GM19324 (cell line): ENCODE data around the gene C17orf67.

Experiments used
- ATAC-seq: cut with Tn5 transposase; IDR thresholded peaks from one replicate; pipeline ENCODE4 v1.9.1; 2021; ENCODE audit warnings: mild to moderate bottlenecking, moderate library complexity; ENCODE audit not compliant: unreplicated experiment, low FRiP score

Gene C17orf67, protein sequence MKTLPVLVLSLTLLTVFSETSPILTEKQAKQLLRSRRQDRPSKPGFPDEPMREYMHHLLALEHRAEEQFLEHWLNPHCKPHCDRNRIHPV

GRCh38 chr17:56833809-56834379 is at the start of gene C17orf67, which contains the start of gene DGKE:
Gene C17orf67, minus strand, starts transcription at chr17:56833920. Its CDS starts 18,110 bp downstream, at chr17:56815810.
Gene DGKE, plus strand, starts transcription at chr17:56834151. Its CDS starts 645 bp downstream, at chr17:56834796.
- peak; percentile 81 for ATAC-seq

GRCh38 chr17:56881685-56882295 is 48.1 kb upstream of the C17orf67 start:
- no peak for ATAC-seq

- no peak for ATAC-seq
Observed at GRCh38 chr17:56880571-56880970, 46.9 kb upstream of the C17orf67 start.

DNA sequence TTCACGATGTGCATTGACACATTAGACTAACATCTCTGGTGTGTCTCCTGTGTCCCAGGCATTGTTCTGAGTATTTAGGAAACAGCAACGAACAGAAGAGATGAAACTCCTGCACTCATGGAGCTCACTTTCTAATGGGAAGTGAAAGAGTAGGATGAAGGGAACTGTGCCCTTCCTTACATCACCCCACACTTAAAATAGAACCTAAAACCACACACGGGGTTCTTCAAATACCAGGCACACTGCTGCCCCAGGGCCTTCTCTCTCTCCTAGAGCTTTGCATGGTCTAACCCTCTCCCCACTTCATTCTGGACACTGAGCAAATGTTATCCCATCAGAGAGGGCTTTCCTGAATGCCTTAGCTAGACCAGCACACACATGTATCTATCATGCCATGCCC is 46.4 kb upstream of the C17orf67 start:
- ATAC-seq, result no peak

DNA sequence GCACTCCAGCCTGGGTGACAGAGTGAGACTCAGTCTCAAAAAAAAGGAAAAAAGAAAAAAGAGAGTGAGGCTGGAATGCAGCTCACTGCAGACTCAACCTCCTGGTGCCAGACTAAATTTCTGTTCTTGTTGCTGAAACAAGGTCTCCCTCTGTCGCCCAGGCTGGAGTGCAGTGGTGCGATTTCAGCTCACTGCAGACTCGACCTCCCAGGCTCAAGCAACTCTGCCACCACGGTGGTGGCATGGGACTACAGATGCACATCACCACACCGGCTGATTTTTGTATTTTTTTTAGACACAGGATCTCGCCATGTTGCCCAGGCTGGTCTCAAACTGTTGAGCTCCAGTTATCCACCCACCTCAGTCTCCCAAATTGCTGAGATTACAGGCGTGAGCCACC is 45.6 kb upstream of the C17orf67 start:
- ATAC-seq, result no peak

DNA sequence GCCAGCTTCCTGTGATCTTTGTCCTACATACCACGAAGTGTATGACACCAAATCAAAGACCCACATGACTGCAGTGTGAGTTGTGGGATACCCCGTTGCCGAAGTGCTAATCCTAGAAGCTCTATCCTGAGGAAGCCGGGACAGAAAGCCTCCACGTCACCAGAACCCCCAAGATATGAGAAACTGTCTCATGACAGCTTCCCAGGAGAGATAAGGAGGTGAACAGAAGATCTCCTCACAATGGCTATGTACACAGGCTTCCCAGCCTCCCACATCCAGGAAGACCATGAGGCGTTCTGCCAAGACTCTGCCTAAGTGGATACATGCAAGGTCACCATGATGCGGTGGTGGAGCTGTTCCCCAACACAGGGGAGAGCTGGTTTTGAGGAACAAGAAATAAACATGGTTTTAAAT is 43.1 kb upstream of the C17orf67 start:
- no peak for ATAC-seq

DNA sequence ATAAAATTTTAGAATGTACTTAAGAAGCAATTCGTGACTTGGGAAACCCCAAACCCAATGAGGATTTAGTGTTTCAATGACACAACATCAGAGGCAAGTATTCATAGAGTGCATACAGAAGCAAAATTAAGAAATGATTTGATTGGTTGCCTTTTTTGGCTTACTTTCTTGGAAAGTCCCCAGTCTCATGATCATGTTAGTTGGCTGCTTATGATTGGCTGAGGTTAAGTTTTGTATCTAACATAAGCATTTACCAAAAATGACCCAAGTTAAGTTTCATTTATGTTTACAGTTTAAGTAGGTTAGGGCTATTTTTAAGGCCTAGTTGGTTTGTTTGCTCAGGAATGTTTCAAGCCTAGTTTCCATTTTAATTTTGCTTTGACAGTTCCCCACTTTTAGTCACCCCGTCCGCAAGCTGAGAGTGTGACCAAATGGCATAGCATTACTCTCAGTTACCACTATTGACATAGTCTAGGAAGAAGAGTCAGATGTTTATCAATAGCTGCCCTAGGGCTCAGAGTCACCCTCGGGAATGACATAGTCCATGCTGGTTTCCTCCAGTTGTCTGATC is 36.4 kb upstream of the C17orf67 start:
- no peak for ATAC-seq

GRCh38 chr17:56868716-56869115 is 35.0 kb upstream of the C17orf67 start:
- no peak for ATAC-seq

DNA sequence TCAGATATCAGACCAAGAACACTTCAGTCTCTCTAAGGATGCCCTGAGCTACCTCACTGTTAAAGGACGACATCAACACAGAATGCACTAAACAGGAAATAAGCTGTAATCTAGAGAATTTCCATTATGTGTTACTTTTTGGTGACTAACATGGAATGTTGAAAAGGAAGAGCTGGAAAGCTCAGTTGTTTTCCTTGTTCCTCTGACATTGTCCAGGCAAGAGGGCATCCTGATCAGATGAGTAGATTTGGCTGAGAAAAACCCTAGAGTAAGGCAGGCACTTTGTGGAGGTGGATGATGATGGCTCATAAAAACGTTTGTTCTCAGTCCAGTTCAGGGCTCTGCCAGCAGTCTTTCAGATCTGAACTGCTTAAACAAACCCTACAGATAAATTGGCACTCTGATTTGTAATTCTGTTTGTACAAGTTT is 34.2 kb upstream of the C17orf67 start:
- no peak for ATAC-seq

DNA sequence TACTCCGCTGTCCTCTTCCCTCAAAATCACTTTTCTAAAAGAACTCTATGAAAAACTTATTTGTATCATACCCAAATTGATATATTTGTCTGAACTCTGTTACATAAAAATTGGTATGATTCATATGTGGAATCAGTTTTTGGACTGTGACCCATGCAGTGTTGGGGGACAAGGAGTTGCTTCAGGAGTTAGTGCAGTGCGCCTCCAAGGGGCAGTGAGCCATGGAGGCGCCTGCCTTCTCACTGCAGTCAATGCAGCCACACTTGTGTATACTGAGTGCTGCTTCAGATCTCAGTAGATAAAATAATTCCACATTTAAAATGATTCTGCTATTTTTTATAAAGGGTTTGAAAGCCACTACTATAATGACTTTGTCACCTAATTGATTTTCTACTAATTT is 32.8 kb upstream of the C17orf67 start:
- ATAC-seq, result no peak

GRCh38 chr17:56866076-56866475 is 32.4 kb upstream of the C17orf67 start:
- ATAC-seq, result no peak

DNA sequence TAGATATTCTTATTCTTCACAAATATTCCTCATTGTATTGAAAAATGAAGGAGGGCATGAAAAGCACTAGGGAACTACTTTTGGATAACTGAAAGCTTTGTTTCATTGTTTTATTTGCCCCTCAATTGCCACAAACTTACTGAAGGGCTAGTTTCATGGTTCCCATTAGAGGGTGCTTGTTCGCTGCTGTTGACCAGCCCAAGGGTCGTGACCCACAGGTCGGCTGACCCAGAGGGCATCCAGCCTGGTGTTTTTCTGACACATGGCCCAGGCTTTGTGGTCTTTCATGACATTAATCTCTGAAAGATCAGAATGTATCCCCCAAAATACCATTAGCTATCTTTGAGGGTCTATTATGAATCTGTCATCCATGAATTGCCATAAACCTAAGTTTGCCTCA is 30.3 kb upstream of the C17orf67 start:
- no peak for ATAC-seq

GRCh38 chr17:56861899-56862298 is 28.2 kb upstream of the C17orf67 start:
- ATAC-seq, result no peak

DNA sequence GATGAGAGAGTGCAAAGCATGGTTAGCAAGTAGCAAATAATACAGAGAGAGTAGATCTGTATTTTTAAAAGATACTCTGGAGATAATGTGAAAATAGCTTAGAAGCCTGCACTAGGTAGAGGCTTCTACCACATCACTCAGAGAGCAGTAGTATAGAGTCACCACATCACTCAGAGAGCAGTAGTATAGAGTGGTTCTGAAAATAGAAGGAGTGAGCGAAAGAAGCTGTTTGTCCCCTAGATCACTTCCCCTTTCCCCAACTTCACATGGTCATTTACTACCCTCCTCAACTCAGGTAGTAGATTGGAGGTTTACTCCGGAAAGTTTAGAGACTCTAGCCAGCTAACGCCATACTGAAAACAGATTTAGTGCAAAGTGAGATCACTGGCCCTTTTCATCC is 17.3 kb upstream of the C17orf67 start:
- no peak for ATAC-seq

GRCh38 chr17:56850591-56850990 is 16.9 kb upstream of the C17orf67 start:
- ATAC-seq, result no peak

- no peak for ATAC-seq
Observed at GRCh38 chr17:56849131-56849530, 15.4 kb upstream of the C17orf67 start.

- no peak for ATAC-seq
Observed at GRCh38 chr17:56847106-56847505, 13.4 kb upstream of the C17orf67 start.

GRCh38 chr17:56845934-56846333 is 12.2 kb upstream of the C17orf67 start:
- ATAC-seq, result no peak

DNA sequence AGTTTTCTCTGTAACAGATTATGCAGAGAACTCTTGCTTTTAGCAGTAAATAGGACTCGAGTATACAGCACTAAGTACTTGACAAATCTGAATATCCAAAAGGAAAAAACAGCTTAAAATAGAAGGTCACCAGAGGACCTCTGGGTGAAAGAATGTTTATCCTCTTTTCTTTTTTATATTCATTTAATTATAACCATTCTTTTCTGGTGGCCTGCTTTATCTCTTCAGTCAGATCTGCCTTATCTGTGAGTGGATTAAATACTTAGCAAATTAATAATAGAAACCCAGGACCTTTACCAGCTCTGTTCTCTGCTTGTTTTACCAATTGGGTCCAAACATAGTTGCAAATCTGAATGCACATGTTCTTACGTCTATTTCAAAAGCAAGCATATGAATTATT is 8.9 kb upstream of the C17orf67 start:
- no peak for ATAC-seq

- ATAC-seq, result no peak
Observed at GRCh38 chr17:56838687-56839086, 5.0 kb upstream of the C17orf67 start.

DNA sequence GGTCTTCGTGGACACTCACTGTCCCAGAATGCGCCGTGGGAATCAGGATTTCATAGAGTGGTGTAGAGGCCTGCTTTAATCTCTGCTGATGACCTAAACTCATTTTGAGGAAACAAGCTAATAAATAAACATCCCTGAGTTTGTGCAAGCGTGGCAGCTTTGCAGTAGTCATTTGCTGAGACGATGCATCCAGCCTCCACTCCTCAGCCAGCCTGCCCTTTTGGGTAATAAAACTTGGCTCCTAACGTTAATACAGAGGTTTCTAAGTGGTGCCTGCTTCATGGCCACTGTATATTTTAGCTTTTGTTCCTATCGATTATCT is 1.5 kb upstream of the C17orf67 start:
- ATAC-seq, result no peak
